CD14-positive monocyte (primary cell): ENCODE results near the gene SAMD11. TPM values are rescaled to one million over a fixed set of nuclear protein-coding genes. Genes with fewer than 3 reads are reported as not detected.

Source experiments
- DNase-seq, 3 donors: peaks; one replicate each; pipeline ENCODE4 v3.0.0-alpha.2; 2011 to 2022
- H2AFZ ChIP-seq: 2 replicates; pipeline ENCODE4 v1.6.0; 2012; ENCODE audit warnings: mild to moderate bottlenecking, low read depth, low read length, inconsistent platforms; ENCODE audit not compliant: insufficient read depth, poor library complexity, severe bottlenecking
- H3K27ac ChIP-seq, 2 donors: 1 replicate in 1 of 2; 2 replicates in 1 of 2; pipeline ENCODE4 v1.5.1; 2012 to 2013; ENCODE audit warnings: low read length in 2 of 2, control low read depth in 1 of 2, inconsistent platforms in 1 of 2, low read depth in 1 of 2, mild to moderate bottlenecking in 1 of 2
- H3K27me3 ChIP-seq, 2 donors: one replicate each; pipeline versions ENCODE4 v1.6.0 to v1.6.1; 2011 to 2013; ENCODE audit warnings: low read length in 2 of 2; ENCODE audit not compliant: control insufficient read depth in 2 of 2, insufficient read depth in 2 of 2
- H3K36me3 ChIP-seq, 2 donors: replicated peaks in 1 of 2; 1 replicate in 1 of 2; 2 replicates in 1 of 2; pipeline versions ENCODE4 v1.5.1 to v1.6.1; 2012 to 2013; ENCODE audit warnings: low read length in 2 of 2, control low read depth in 1 of 2, inconsistent platforms in 1 of 2, mild to moderate bottlenecking in 1 of 2; ENCODE audit not compliant: insufficient read depth in 2 of 2, control insufficient read depth in 1 of 2
- H3K4me1 ChIP-seq, 2 donors: 1 replicate in 1 of 2; 2 replicates in 1 of 2; pipeline versions ENCODE4 v1.5.1 to v1.6.1; 2012 to 2013; ENCODE audit warnings: low read length in 2 of 2, control low read depth in 1 of 2, inconsistent platforms in 1 of 2, mild to moderate bottlenecking in 1 of 2, moderate library complexity in 1 of 2; ENCODE audit not compliant: insufficient read depth in 2 of 2, control insufficient read depth in 1 of 2
- H3K4me2 ChIP-seq: replicated peaks from 2 replicates; pipeline ENCODE3; 2012; ENCODE audit warnings: low read length, moderate library complexity, mild to moderate bottlenecking; ENCODE audit not compliant: poor library complexity, severe bottlenecking; ENCODE audit errors: extremely low read depth
- H3K4me3 ChIP-seq, 3 experiments: fragments of 200-600 bp in 1 of 3; sonication (generic) in 1 of 3; replicated peaks in 1 of 3; 1 replicate in 2 of 3; 2 replicates in 1 of 3; pipeline ENCODE4 v1.5.1; 2011 to 2013; ENCODE audit warnings: low read length in 3 of 3, mild to moderate bottlenecking in 3 of 3, control low read depth in 2 of 3, low read depth in 2 of 3, inconsistent platforms in 1 of 3, moderate library complexity in 1 of 3
- H3K79me2 ChIP-seq: 2 replicates; pipeline ENCODE4 v1.6.0; 2012; ENCODE audit warnings: mild to moderate bottlenecking, control low read depth, inconsistent platforms, low read length, moderate library complexity; ENCODE audit not compliant: insufficient read depth
- H3K9ac ChIP-seq: 2 replicates; pipeline ENCODE4 v1.6.0; 2017; ENCODE audit warnings: low read length, mild to moderate bottlenecking; ENCODE audit not compliant: insufficient read depth, poor library complexity, severe bottlenecking
- H3K9me3 ChIP-seq, 2 donors: replicated peaks in 1 of 2; 1 replicate in 1 of 2; 2 replicates in 1 of 2; pipeline versions ENCODE4 v1.5.1 to v1.6.1; 2012 to 2013; ENCODE audit warnings: low read length in 2 of 2, control low read depth in 1 of 2; ENCODE audit not compliant: control insufficient read depth in 1 of 2, insufficient read depth in 1 of 2
- H4K20me1 ChIP-seq: 2 replicates; pipeline ENCODE4 v1.6.0; 2012; ENCODE audit warnings: mild to moderate bottlenecking, low read length, control low read depth, moderate library complexity; ENCODE audit not compliant: insufficient read depth
- H3K27ac Mint-ChIP-seq, 7 donors: one replicate each; pipeline ENCODE4 v1.8.0; 2020; ENCODE audit warnings: mild to moderate bottlenecking in 7 of 7, mixed read lengths in 7 of 7, moderate library complexity in 6 of 7, inconsistent platforms in 2 of 7
- H3K27me3 Mint-ChIP-seq, 3 donors: one replicate each; pipeline ENCODE4 v1.8.0; 2021 to 2022; ENCODE audit warnings: low read depth in 3 of 3, mild to moderate bottlenecking in 3 of 3, mixed read lengths in 3 of 3, moderate library complexity in 3 of 3, inconsistent platforms in 1 of 3
- H3K36me3 Mint-ChIP-seq, 2 donors: one replicate each; pipeline ENCODE4 v1.8.0; 2020; ENCODE audit warnings: mixed read lengths in 2 of 2, inconsistent platforms in 1 of 2, mild to moderate bottlenecking in 1 of 2
- H3K4me1 Mint-ChIP-seq: one replicate; pipeline ENCODE4 v1.8.0; 2020; ENCODE audit warnings: mild to moderate bottlenecking, mixed read lengths
- H3K4me3 Mint-ChIP-seq, 2 donors: one replicate each; pipeline ENCODE4 v1.8.0; 2020; ENCODE audit warnings: mild to moderate bottlenecking in 2 of 2, mixed read lengths in 2 of 2, moderate library complexity in 1 of 2
- H3K9me3 Mint-ChIP-seq, 7 donors: one replicate each; pipeline ENCODE4 v1.8.0; 2020 to 2022; ENCODE audit warnings: mixed read lengths in 7 of 7, mild to moderate bottlenecking in 6 of 7, moderate library complexity in 6 of 7, inconsistent platforms in 2 of 7
- WGBS: methylation state at CpG from one replicate; pipeline ENCODE4 v1.1.5; 2013; ENCODE audit warnings: missing lambda C conversion rate; ENCODE audit not compliant: insufficient coverage; 5-methylcytosine and 5-hydroxymethylcytosine counted together
- intact Hi-C, 2 donors: fragments of 100-400 bp; cut with micrococcal nuclease; formaldehyde crosslinking; loops; one replicate each; pipeline versions ENCODE4 v1.15.0 to v1.15.1; 2023
- polyA plus RNA-seq, 3 donors: library from polyadenylated mRNA; depleted of rRNA in 1 of 3; unstranded in 2 of 3; stranded (reverse) in 1 of 3; fragments of 300-500 nt in 2 of 3; fragments of >200 nt in 1 of 3; fragmentation: Illumina TruSeq in 2 of 3; gene quantifications; 1 replicate in 2 of 3; 2 replicates in 1 of 3; pipeline ENCODE4 v1.2.3, GENCODE V29; 2012 to 2021
- TF ChIP-seq, protein P1 (sequence below): fragments of 200-600 bp; IDR thresholded peaks from one replicate; pipeline ENCODE4 v1.8.0; 2022; ENCODE audit warnings: antibody characterized with exemption, mild to moderate bottlenecking

Gene SAMD11
- polyA plus RNA-seq, 3 donors: not detected

DNA sequence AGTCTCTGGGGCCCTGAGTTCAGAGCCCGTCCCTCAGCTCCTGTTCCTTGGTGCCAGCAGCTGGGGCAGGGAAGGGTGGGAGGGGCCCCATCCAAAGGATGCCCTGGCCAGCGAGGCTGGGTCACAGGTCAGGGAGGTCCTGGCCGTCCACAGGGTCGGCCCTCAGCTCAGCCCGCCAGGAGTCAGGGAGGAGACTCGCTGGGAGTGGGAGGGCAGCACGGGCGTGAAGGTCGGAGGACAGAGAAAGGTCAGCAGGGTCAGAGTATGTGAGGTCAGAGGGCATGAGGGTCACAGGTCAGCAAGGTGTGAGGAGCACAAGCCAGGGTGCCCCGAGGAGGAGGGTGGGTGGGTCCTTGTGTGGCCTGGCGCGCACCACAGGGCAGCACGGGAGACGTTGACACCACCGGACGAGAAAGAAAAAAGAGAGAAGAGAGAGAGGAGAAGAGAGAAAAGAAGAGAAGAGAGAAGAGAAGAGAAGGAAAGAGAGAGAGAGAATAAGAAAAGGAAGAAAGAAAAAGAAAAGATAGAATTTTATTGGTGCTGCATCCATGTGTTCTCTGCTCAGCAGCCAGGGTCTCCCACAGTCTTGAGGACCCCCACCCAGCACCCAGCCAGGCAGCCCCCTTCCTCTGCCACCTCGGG, 51.1 kb downstream of the SAMD11 start:
- Histone ChIP-seq H3K4me3 (no peak overlapping the region), H3K4me2 (no peak overlapping the region), H4K20me1 (no peaks in the 10 kb centered on the region), H3K79me2 (no peaks in the 10 kb centered on the region), H3K9me3 (peaks cover under 1 to 5% of the 10 kb centered on the region in 2 donors), H3K27ac (no peak overlapping the region), H3K4me1 (peaks cover 5 to 8% of the 10 kb centered on the region in 2 donors), H3K27me3 (peaks cover 3 to 28% of the 10 kb centered on the region in 2 donors), H2AFZ (no peak overlapping the region), H3K9ac (no peak overlapping the region), H3K36me3 (no peaks in the 10 kb centered on the region)
- no peaks in the 10 kb centered on the region for H3K36me3 Mint-ChIP-seq
- WGBS: 90% methylated on average over 14 of the region's 17 CpGs
- H3K4me3 Mint-ChIP-seq: peak overlapping the region in 1 of 2 donors; percentile 7
- peaks cover 3% of the 10 kb centered on the region for H3K4me1 Mint-ChIP-seq
- TF ChIP-seq, protein P1, sequence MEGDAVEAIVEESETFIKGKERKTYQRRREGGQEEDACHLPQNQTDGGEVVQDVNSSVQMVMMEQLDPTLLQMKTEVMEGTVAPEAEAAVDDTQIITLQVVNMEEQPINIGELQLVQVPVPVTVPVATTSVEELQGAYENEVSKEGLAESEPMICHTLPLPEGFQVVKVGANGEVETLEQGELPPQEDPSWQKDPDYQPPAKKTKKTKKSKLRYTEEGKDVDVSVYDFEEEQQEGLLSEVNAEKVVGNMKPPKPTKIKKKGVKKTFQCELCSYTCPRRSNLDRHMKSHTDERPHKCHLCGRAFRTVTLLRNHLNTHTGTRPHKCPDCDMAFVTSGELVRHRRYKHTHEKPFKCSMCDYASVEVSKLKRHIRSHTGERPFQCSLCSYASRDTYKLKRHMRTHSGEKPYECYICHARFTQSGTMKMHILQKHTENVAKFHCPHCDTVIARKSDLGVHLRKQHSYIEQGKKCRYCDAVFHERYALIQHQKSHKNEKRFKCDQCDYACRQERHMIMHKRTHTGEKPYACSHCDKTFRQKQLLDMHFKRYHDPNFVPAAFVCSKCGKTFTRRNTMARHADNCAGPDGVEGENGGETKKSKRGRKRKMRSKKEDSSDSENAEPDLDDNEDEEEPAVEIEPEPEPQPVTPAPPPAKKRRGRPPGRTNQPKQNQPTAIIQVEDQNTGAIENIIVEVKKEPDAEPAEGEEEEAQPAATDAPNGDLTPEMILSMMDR: no peak
- intact Hi-C loops: loop anchor here in 1 of 2 donors (2.0 kb wide), 1 partner anchor 70 kb away; no protein-coding TSS in a partner anchor
- peaks cover 0 to 5% (median 4%) of the 10 kb centered on the region in 7 donors for H3K9me3 Mint-ChIP-seq
- H3K27me3 Mint-ChIP-seq: peaks cover 22 to 48% (median 30%) of the 10 kb centered on the region in 3 donors
- DNase-seq: no peak
- no peak overlapping the region for H3K27ac Mint-ChIP-seq

DNA sequence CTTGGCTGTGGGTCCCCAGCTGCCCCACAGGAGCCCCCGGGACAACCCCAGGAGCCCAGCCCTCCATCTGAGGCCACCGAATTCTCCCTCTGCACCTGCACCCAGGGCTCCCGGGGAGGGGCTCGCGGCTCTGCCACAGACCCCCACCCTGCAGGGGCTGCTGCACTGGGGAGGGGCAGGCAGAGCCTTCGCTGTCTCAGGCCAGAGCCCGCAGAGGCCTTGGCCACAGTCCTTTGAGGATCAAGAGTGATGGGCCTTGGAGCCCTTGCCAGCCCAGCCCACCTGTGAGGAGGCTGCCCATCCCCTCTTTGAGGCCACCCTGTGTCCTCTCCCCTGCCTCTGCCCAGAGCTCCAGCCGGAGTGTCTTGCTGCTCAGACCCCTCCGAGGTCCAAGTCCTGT, 51.6 kb downstream of the SAMD11 start:
- H3K4me3 Mint-ChIP-seq: peak overlapping the region in 1 of 2 donors; percentile 76
- peaks cover 3% of the 10 kb centered on the region for H3K4me1 Mint-ChIP-seq
- no peak overlapping the region for H3K9ac ChIP-seq
- H3K79me2 ChIP-seq: no peaks in the 10 kb centered on the region
- intact Hi-C loops: loop anchor here in 1 of 2 donors (2.0 kb wide), 1 partner anchor 71 kb away; no protein-coding TSS in a partner anchor
- H3K27ac ChIP-seq: no peak overlapping the region
- H3K27ac Mint-ChIP-seq: no peak overlapping the region
- H3K9me3 Mint-ChIP-seq: peaks cover 0 to 5% (median 4%) of the 10 kb centered on the region in 7 donors
- 87% methylated on average over 8 of the region's 9 CpGs for WGBS
- no peak overlapping the region for H2AFZ ChIP-seq
- H3K4me1 ChIP-seq: peaks cover 5 to 8% of the 10 kb centered on the region in 2 donors
- peaks cover 0 to 5% of the 10 kb centered on the region in 2 donors for H3K9me3 ChIP-seq
- H3K4me3 ChIP-seq: no peak overlapping the region
- H3K36me3 Mint-ChIP-seq: no peaks in the 10 kb centered on the region
- peaks cover 3 to 24% of the 10 kb centered on the region in 2 donors for H3K27me3 ChIP-seq
- H3K36me3 ChIP-seq: no peaks in the 10 kb centered on the region
- H3K27me3 Mint-ChIP-seq: peaks cover 18 to 45% (median 27%) of the 10 kb centered on the region in 3 donors
- TF ChIP-seq, protein P1: no peak
- H3K4me2 ChIP-seq: no peak overlapping the region
- no peak for DNase-seq
- H4K20me1 ChIP-seq: no peaks in the 10 kb centered on the region
